C4-2B (cell line): Measurements from ENCODE around the gene POLDIP2.

ENCODE experiments used
- CTCF ChIP-seq: fragments of 450-650 bp; conservative IDR thresholded peaks from 2 replicates; pipeline ENCODE4 v1.5.1; 2017; ENCODE audit warnings: mild to moderate bottlenecking
- ZFX ChIP-seq: fragments of 450-650 bp; IDR thresholded peaks from 2 replicates; pipeline ENCODE4 v1.6.1; 2017

GRCh38 chr17:28372203-28372944 is 15.0 kb upstream of the POLDIP2 start:
- TF ChIP-seq CTCF (no peak), ZFX (no peak)
